HG02623 (cell line): Measurements from ENCODE around the gene IGFALS.

ENCODE experiments used
- ATAC-seq: cut with Tn5 transposase; IDR thresholded peaks from one replicate; pipeline ENCODE4 v1.9.1; 2021; ENCODE audit warnings: moderate library complexity; ENCODE audit not compliant: unreplicated experiment

Gene IGFALS

GRCh38 chr16:1745900-1746692 is 47.4 kb downstream of the IGFALS start:
- no peak for ATAC-seq

- no peak for ATAC-seq
Measured at GRCh38 chr16:1745181-1745899, 48.2 kb downstream of the IGFALS start.

- no peak for ATAC-seq
Measured at GRCh38 chr16:1744338-1744840, 49.1 kb downstream of the IGFALS start.

GRCh38 chr16:1743376-1744337 is 49.8 kb downstream of the IGFALS start:
- ATAC-seq = no peak

- no peak for ATAC-seq
Measured at GRCh38 chr16:1741553-1742165, 51.8 kb downstream of the IGFALS start.

GRCh38 chr16:1740781-1741490 is 52.6 kb downstream of the IGFALS start:
- no peak for ATAC-seq
